WI38 (cell line): ENCODE data around the gene SYNCRIP.

Source experiments
- H3K4me3 ChIP-seq: 2 replicates; pipeline ENCODE4 v1.5.1; 2011; ENCODE audit warnings: low read depth, mild to moderate bottlenecking, control low read depth, low read length
- CTCF ChIP-seq: IDR thresholded peaks from 2 replicates; pipeline ENCODE4 v1.5.1; 2012; ENCODE audit warnings: low read depth, mild to moderate bottlenecking, control low read depth, low read length

The SYNCRIP gene

GRCh38 chr6:85680388-85680787 lies 37.7 kb upstream of the SYNCRIP start:
- peak overlapping the region; percentile 99 for H3K4me3 ChIP-seq
- no peak for TF ChIP-seq CTCF

- peak overlapping the region; percentile 99 for H3K4me3 ChIP-seq
- TF ChIP-seq CTCF: no peak
These were observed 36.9 kb upstream of the SYNCRIP start for GRCh38 chr6:85679445-85680123.

GRCh38 chr6:85678602-85679444 lies 36.1 kb upstream of the SYNCRIP start:
- TF ChIP-seq CTCF: no peak
- H3K4me3 ChIP-seq: peak overlapping the region; percentile 99

- H3K4me3 ChIP-seq: peak overlapping the region; percentile 99
- no peak for TF ChIP-seq CTCF
These were observed 35.4 kb upstream of the SYNCRIP start for GRCh38 chr6:85678026-85678601.

GRCh38 chr6:85677234-85677956 lies 34.7 kb upstream of the SYNCRIP start:
- H3K4me3 ChIP-seq: peak overlapping the region; percentile 99
- TF ChIP-seq CTCF: no peak

DNA sequence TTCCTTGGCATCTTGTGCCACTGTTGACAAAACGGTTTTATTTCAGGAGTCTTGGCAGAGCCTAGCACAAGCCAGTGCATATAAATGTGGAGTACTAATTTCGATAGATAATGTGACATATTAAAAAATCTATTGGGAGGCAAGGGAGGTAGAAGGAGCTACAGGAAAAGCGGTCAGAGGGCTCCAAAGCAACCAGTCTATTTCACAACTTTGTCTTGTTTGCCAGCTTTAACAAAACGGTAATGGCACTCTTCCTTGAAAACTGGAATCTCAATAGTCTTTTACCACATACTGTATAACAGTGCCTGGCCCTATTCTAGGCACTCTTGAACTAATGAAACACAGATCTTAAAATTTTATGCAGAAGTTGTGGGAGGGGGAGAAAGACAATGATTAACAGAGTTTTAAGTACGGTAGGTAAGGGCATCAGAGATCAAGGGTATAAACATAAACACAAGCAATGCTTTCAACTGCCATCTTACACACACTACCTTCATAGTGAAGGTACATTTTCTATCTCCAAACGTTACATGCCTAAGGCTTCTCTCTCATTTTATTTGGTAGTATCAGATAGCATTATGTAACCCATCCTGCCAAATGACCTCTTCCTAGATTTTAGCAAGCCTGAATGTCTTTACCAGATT lies 33.5 kb upstream of the SYNCRIP start:
- H3K4me3 ChIP-seq: peak overlapping the region; percentile 99
- TF ChIP-seq CTCF: no peak
